Trophoblast cell (in vitro differentiated cells and primary cell): ENCODE data around the gene S100A12.
A peak's percentile ranks its signal among the peaks of the same experiment; 100 is the strongest.

Experiments used
- DNase-seq, 2 donors: peaks; one replicate each; pipeline ENCODE4 v3.0.0-alpha.2; 2016
- H2AFZ ChIP-seq: 2 replicates; pipeline ENCODE4 v1.6.1; 2013; ENCODE audit warnings: low read length, moderate library complexity, mild to moderate bottlenecking; ENCODE audit not compliant: insufficient read depth, poor library complexity
- H2AK5ac ChIP-seq: 2 replicates; pipeline ENCODE4 v1.6.1; 2013; ENCODE audit warnings: mild to moderate bottlenecking, low read length
- H2BK120ac ChIP-seq: 2 replicates; pipeline ENCODE4 v1.6.1; 2013; ENCODE audit warnings: low read length, mild to moderate bottlenecking, moderate library complexity; ENCODE audit not compliant: insufficient read depth, poor library complexity
- H2BK12ac ChIP-seq: 2 replicates; pipeline ENCODE4 v1.6.1; 2013; ENCODE audit warnings: mild to moderate bottlenecking, low read length, moderate library complexity
- H2BK5ac ChIP-seq: 2 replicates; pipeline ENCODE4 v1.6.1; 2013; ENCODE audit warnings: low read length, low read depth, moderate library complexity, mild to moderate bottlenecking; ENCODE audit not compliant: poor library complexity
- H3K14ac ChIP-seq: 2 replicates; pipeline ENCODE4 v1.6.1; 2013; ENCODE audit warnings: mild to moderate bottlenecking, low read length
- H3K18ac ChIP-seq: 2 replicates; pipeline ENCODE4 v1.6.1; 2013; ENCODE audit warnings: mild to moderate bottlenecking, low read length
- H3K23ac ChIP-seq: 2 replicates; pipeline ENCODE4 v1.6.1; 2013; ENCODE audit warnings: low read length
- H3K27ac ChIP-seq: 2 replicates; pipeline ENCODE4 v1.5.1; 2013; ENCODE audit warnings: low read depth, mild to moderate bottlenecking, inconsistent platforms, low read length, moderate library complexity
- H3K27me3 ChIP-seq: 2 replicates; pipeline ENCODE4 v1.6.1; 2013; ENCODE audit warnings: inconsistent platforms, mild to moderate bottlenecking, low read length, moderate library complexity; ENCODE audit not compliant: insufficient read depth
- H3K36me3 ChIP-seq, 2 experiments: 1 replicate in 1 of 2; 2 replicates in 1 of 2; pipeline ENCODE4 v1.6.1; 2013; ENCODE audit warnings: low read length in 2 of 2, mild to moderate bottlenecking in 2 of 2, moderate library complexity in 1 of 2; ENCODE audit not compliant: insufficient read depth in 2 of 2, control insufficient read depth in 1 of 2
- H3K4ac ChIP-seq: 2 replicates; pipeline ENCODE4 v1.6.1; 2013; ENCODE audit warnings: low read depth, mild to moderate bottlenecking, low read length, moderate library complexity
- H3K4me1 ChIP-seq, 2 experiments: 1 replicate in 1 of 2; 2 replicates in 1 of 2; pipeline ENCODE4 v1.6.1; 2013; ENCODE audit warnings: low read length in 2 of 2, mild to moderate bottlenecking in 2 of 2, moderate library complexity in 1 of 2; ENCODE audit not compliant: insufficient read depth in 2 of 2, control insufficient read depth in 1 of 2
- H3K4me2 ChIP-seq: 2 replicates; pipeline ENCODE4 v1.6.1; 2013; ENCODE audit warnings: inconsistent platforms, mild to moderate bottlenecking, low read length, moderate library complexity
- H3K4me3 ChIP-seq: 2 replicates; pipeline ENCODE4 v1.5.1; 2013; ENCODE audit warnings: mild to moderate bottlenecking, low read depth, low read length, inconsistent platforms
- H3K79me1 ChIP-seq: one replicate; pipeline ENCODE4 v1.6.1; 2013; ENCODE audit warnings: low read length
- H3K79me2 ChIP-seq: 2 replicates; pipeline ENCODE4 v1.6.1; 2013; ENCODE audit warnings: low read length, mild to moderate bottlenecking; ENCODE audit not compliant: control insufficient read depth, insufficient read depth, poor library complexity
- H3K9ac ChIP-seq: 2 replicates; pipeline ENCODE4 v1.6.1; 2013; ENCODE audit warnings: mild to moderate bottlenecking, low read length
- H3K9me3 ChIP-seq: 2 replicates; pipeline ENCODE4 v1.6.1; 2013; ENCODE audit warnings: low read depth, mild to moderate bottlenecking, control low read depth, inconsistent platforms, low read length; ENCODE audit not compliant: insufficient read depth
- H4K12ac ChIP-seq: 2 replicates; pipeline ENCODE4 v1.6.1; 2013; ENCODE audit warnings: low read depth, mild to moderate bottlenecking, low read length, moderate library complexity
- H4K8ac ChIP-seq: 2 replicates; pipeline ENCODE4 v1.6.1; 2013; ENCODE audit warnings: low read depth, mild to moderate bottlenecking, low read length, moderate library complexity
- H4K91ac ChIP-seq: one replicate; pipeline ENCODE4 v1.6.1; 2013; ENCODE audit warnings: low read depth, mild to moderate bottlenecking, low read length, moderate library complexity
- WGBS: extraction: QIAGEN DNeasy Blood & Tissue Kit; methylation state at CpG from one replicate; pipeline ENCODE4 v1.1.7; 2013; ENCODE audit warnings: missing lambda C conversion rate; ENCODE audit not compliant: insufficient read length, insufficient coverage; ENCODE audit errors: extremely low coverage; 5-methylcytosine and 5-hydroxymethylcytosine counted together

The S100A12 gene

DNA sequence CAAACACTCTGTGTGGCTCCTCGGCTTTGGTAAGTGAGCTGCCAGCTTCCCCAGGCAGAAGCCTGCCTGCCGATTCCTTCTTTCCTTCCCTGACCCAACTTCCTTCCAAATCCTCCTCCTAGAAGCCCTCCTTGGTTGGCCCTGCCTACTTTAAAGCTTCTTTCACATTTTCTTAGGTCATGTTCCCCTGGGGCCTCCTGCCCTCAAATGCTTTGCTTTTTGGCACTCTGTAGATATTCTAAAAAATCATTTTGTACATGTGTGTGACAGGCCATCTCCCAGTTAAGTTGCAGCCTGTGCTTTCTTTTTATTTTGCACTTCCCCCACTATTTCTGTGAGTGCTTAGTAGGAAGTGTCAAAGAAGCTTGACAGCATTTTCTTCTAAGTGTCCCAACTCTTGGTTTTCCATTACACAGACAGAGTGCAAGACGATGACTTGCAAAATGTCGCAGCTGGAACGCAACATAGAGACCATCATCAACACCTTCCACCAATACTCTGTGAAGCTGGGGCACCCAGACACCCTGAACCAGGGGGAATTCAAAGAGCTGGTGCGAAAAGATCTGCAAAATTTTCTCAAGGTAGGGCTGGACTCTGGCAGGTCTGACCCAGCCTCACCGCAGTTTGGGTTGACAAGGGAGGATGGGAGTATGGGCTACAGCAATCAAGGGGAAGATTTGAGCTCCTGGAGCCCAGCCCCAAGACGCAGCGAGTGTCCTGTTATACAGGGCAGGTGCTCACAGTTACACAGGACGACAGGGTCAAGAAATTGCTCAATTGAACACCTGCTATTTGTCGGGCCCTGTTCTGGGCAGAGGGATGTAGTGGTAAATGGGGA is 17.3 kb downstream of the S100A12 start, which contains the start of gene S100A9:
TSS of gene S100A9 (plus strand) at position 2 of the 838 bp plus-strand sequence. CDS start at position 432, 430 bp downstream.
- H2AFZ ChIP-seq = no peak within 1 kb of the TSS
- H2BK5ac ChIP-seq = no peak within 1 kb of the TSS
- no peak within 1 kb of the TSS for H3K18ac ChIP-seq
- H4K12ac ChIP-seq = no peak within 1 kb of the TSS
- H3K9ac ChIP-seq = no peak within 1 kb of the TSS
- no CpG with 5 or more reads among the region's 11 CpGs for WGBS
- H3K27ac ChIP-seq = no peak within 1 kb of the TSS
- H3K27me3 ChIP-seq = no peaks in the 10 kb centered on the region
- no peak within 1 kb of the TSS for H2BK120ac ChIP-seq
- H3K4me1 ChIP-seq = peaks cover 5 to 7% of the 10 kb centered on the region in 2 experiments
- no peak within 1 kb of the TSS for H3K4ac ChIP-seq
- no peak within 1 kb of the TSS for H3K23ac ChIP-seq
- no peaks in the 10 kb centered on the region for H3K79me1 ChIP-seq
- DNase-seq = no peak
- H3K14ac ChIP-seq = no peak within 1 kb of the TSS
- no peaks in the 10 kb centered on the region for H3K79me2 ChIP-seq
- H3K4me2 ChIP-seq = no peak within 1 kb of the TSS
- peak within 1 kb of the TSS; percentile 10 for H4K91ac ChIP-seq
- H4K8ac ChIP-seq = no peak within 1 kb of the TSS
- no peaks in the 10 kb centered on the region for H3K9me3 ChIP-seq
- peak within 1 kb of the TSS; percentile 2 for H2BK12ac ChIP-seq
- H3K36me3 ChIP-seq = no peaks in the 10 kb centered on the region
- no peak within 1 kb of the TSS for H3K4me3 ChIP-seq
- no peak within 1 kb of the TSS for H2AK5ac ChIP-seq

GRCh38 chr1:153357076-153357852 is 18.2 kb downstream of the S100A12 start:
- WGBS = no CpG with 5 or more reads among the region's 10 CpGs
- H2BK12ac ChIP-seq = peak overlapping the region; percentile 2
- DNase-seq = peak; percentile 88 to 90

DNA sequence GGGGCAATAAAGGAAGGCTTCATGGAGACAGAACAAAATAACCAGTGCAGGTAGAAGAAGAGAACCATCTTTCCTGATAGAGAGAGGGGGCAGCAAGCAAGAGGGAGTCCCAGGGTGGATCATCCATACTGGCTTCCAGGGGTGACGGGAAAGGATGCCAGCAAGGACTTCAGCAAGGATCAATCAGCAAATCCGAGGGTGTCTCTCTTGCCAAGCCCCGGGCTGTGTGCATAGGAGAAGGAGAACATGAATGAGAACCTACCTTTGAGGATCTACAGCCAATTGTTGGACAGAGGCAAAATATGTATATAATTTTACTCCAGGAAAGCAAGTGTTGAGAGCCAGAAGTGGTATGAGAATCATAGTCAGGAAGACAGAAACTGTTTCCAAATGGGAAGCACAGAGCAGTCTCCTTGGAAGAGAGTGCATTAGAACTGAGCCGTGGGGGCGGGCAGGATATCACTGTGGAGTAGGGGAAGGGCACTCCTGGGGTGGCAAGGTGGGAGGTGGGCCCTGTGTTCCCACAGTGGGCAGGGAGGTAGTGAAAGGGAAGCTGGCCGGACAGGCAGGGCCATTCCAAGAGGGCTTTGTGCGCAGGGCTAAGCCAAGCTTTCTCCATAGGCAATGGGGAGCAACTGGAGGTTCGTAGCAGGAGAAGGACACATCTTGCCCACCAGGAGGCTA is 18.9 kb downstream of the S100A12 start:
- H3K79me2 ChIP-seq = no peaks in the 10 kb centered on the region
- H3K27ac ChIP-seq = no peak overlapping the region
- H3K36me3 ChIP-seq = no peaks in the 10 kb centered on the region

More at GRCh38 chr1:153357076-153357852, 18.2 kb downstream of the S100A12 start:
- no peak overlapping the region for H3K14ac ChIP-seq
- H3K4ac ChIP-seq = no peak overlapping the region
- peaks cover 5 to 7% of the 10 kb centered on the region in 2 experiments for H3K4me1 ChIP-seq
- H3K4me2 ChIP-seq = no peak overlapping the region
- H3K4me3 ChIP-seq = no peak overlapping the region
- no peaks in the 10 kb centered on the region for H3K79me1 ChIP-seq
- H3K79me2 ChIP-seq = no peaks in the 10 kb centered on the region
- H3K27ac ChIP-seq = no peak overlapping the region
- H2AK5ac ChIP-seq = no peak overlapping the region
- no peak overlapping the region for H3K9ac ChIP-seq
- no peak overlapping the region for H2AFZ ChIP-seq
- H3K36me3 ChIP-seq = no peaks in the 10 kb centered on the region
- H3K23ac ChIP-seq = no peak overlapping the region
- no peak overlapping the region for H4K12ac ChIP-seq
- no peak overlapping the region for H3K18ac ChIP-seq
- H2BK5ac ChIP-seq = no peak overlapping the region
- no peaks in the 10 kb centered on the region for H3K27me3 ChIP-seq
- H2BK120ac ChIP-seq = no peak overlapping the region
- no peaks in the 10 kb centered on the region for H3K9me3 ChIP-seq
- peak overlapping the region; percentile 4 for H4K91ac ChIP-seq
- H4K8ac ChIP-seq = no peak overlapping the region

GRCh38 chr1:153355445-153356071 is 19.9 kb downstream of the S100A12 start:
- no peak overlapping the region for H3K4ac ChIP-seq
- H3K27me3 ChIP-seq = no peaks in the 10 kb centered on the region
- H3K23ac ChIP-seq = no peak overlapping the region
- no peak overlapping the region for H4K91ac ChIP-seq
- H2BK12ac ChIP-seq = no peak overlapping the region
- H3K14ac ChIP-seq = no peak overlapping the region
- H3K79me2 ChIP-seq = no peaks in the 10 kb centered on the region
- no peak overlapping the region for H2BK5ac ChIP-seq
- no peak overlapping the region for H3K27ac ChIP-seq
- no peak overlapping the region for H2BK120ac ChIP-seq
- no peak overlapping the region for H4K12ac ChIP-seq
- H2AK5ac ChIP-seq = no peak overlapping the region
- H3K4me3 ChIP-seq = no peak overlapping the region
- DNase-seq = peak; percentile 96 to 98
- no peak overlapping the region for H2AFZ ChIP-seq
- H3K4me2 ChIP-seq = no peak overlapping the region
- no peak overlapping the region for H4K8ac ChIP-seq
- H3K18ac ChIP-seq = no peak overlapping the region
- peaks cover 5 to 7% of the 10 kb centered on the region in 2 experiments for H3K4me1 ChIP-seq
- no peaks in the 10 kb centered on the region for H3K79me1 ChIP-seq
- no peaks in the 10 kb centered on the region for H3K36me3 ChIP-seq
- no peaks in the 10 kb centered on the region for H3K9me3 ChIP-seq
- no CpG with 5 or more reads among the region's 10 CpGs for WGBS
- no peak overlapping the region for H3K9ac ChIP-seq

More for the DNA sequence above, 18.9 kb downstream of the S100A12 start:
- Histone ChIP-seq H3K4me1 (peaks cover 5 to 7% of the 10 kb centered on the region in 2 experiments), H2AK5ac (no peak overlapping the region), H3K4me3 (no peak overlapping the region), H2BK12ac (no peak overlapping the region), H3K18ac (no peak overlapping the region), H3K23ac (no peak overlapping the region), H3K4me2 (no peak overlapping the region), H3K9me3 (no peaks in the 10 kb centered on the region), H2AFZ (no peak overlapping the region), H4K8ac (no peak overlapping the region), H4K91ac (peak overlapping the region; percentile 10), H3K14ac (no peak overlapping the region), H4K12ac (no peak overlapping the region), H3K4ac (no peak overlapping the region), H3K9ac (no peak overlapping the region), H3K79me1 (no peaks in the 10 kb centered on the region), H3K27me3 (no peaks in the 10 kb centered on the region), H2BK5ac (no peak overlapping the region), H2BK120ac (no peak overlapping the region)
- WGBS = no CpG with 5 or more reads among the region's 8 CpGs
- DNase-seq = no peak
